C4-2B (cell line): ENCODE data around the gene RADIL.

Experiments used
- H3K27ac ChIP-seq: fragments of 450-650 bp; 2 replicates; pipeline ENCODE4 v1.5.1; 2017
- ZFX ChIP-seq: fragments of 450-650 bp; IDR thresholded peaks from 2 replicates; pipeline ENCODE4 v1.6.1; 2017
- TF ChIP-seq, protein P1 (sequence below): fragments of 450-650 bp; conservative IDR thresholded peaks from 2 replicates; pipeline ENCODE4 v1.5.1; 2017; ENCODE audit warnings: mild to moderate bottlenecking

RADIL gene

GRCh38 chr7:4779118-4779517, 104.4 kb downstream of the RADIL start:
- TF ChIP-seq, protein P1, sequence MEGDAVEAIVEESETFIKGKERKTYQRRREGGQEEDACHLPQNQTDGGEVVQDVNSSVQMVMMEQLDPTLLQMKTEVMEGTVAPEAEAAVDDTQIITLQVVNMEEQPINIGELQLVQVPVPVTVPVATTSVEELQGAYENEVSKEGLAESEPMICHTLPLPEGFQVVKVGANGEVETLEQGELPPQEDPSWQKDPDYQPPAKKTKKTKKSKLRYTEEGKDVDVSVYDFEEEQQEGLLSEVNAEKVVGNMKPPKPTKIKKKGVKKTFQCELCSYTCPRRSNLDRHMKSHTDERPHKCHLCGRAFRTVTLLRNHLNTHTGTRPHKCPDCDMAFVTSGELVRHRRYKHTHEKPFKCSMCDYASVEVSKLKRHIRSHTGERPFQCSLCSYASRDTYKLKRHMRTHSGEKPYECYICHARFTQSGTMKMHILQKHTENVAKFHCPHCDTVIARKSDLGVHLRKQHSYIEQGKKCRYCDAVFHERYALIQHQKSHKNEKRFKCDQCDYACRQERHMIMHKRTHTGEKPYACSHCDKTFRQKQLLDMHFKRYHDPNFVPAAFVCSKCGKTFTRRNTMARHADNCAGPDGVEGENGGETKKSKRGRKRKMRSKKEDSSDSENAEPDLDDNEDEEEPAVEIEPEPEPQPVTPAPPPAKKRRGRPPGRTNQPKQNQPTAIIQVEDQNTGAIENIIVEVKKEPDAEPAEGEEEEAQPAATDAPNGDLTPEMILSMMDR = no peak
- no peak for TF ChIP-seq ZFX
- H3K27ac ChIP-seq = no peak overlapping the region

DNA sequence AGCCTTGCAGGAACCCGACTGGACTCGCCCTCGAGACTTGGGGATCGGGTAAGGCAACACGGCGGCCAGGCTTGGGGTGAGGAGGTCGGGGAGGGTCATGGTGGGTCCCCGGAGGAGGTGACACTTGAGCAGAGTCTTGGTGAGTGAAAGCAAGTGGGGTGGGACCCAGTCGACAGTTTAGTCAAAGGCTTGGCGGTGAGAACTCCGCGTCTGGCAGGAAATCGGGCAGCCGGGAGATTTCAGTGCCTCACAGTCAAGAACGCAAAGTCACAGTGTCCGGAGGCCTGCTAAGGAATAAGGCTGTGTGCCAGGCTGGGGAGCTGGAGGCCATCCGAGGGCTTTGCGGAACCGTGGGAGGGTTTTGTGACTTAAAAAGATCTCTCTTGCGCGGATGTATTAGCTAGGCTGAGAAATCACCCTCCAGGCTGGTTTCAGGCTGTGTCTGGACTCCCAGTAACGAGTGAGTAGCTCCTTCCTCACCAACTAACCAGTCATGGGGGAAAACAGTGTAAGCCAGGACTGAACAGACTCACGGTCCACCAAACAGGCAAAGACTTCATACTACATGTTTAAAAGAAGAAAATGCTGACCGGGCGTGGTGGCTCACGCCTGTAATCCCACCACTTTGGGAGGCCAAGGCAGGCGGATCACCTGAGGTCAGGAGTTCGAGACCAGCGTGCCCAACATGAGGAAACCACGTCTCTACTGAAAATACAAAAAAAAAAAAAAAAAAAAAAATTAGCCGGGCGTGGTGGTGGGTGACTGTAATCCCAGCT, 107.5 kb downstream of the RADIL start:
- no peak for TF ChIP-seq ZFX
- TF ChIP-seq, protein P1 = no peak

GRCh38 chr7:4775250-4775847, 108.2 kb downstream of the RADIL start, which contains the start of gene AP5Z1:
Gene AP5Z1, plus strand, starts transcription at chr7:4775623. Its CDS starts 93 bp downstream, at chr7:4775716.
- H3K27ac ChIP-seq = peak within 1 kb of the TSS; percentile 82
- no peak for TF ChIP-seq ZFX
- TF ChIP-seq, protein P1 = no peak

More for the DNA sequence above, 107.5 kb downstream of the RADIL start:
- H3K27ac ChIP-seq = peak overlapping the region; percentile 82

DNA sequence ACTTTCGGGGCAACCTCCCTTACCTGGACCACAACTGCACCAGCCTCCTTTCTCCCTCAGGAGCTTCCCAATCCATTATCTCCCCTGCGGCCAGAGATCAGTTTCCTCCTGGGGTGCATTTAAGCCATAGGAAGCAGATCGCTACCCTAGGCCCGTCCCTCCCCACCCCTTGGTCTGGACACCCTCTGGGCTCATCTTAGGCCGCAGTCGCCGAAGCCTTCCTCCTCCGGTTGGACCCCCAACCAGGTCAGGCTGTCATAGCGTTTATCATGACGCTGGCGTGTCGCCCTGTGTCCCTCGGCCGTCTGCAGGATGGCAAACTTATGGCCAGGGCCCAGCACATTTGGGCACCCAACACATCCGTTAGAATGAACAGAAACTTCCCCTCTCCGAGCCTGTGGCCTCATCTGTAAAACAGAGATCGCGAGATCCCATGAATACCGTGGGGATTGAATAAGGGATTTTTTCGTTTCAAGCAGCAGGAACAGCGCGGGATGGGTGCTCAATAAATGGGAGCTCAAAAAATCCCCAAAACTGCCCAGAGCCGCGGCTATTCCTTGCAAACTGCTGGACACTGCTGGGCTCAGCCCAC, 108.8 kb downstream of the RADIL start:
- TF ChIP-seq ZFX = no peak
- TF ChIP-seq, protein P1 = no peak
- H3K27ac ChIP-seq = peak overlapping the region; percentile 82

DNA sequence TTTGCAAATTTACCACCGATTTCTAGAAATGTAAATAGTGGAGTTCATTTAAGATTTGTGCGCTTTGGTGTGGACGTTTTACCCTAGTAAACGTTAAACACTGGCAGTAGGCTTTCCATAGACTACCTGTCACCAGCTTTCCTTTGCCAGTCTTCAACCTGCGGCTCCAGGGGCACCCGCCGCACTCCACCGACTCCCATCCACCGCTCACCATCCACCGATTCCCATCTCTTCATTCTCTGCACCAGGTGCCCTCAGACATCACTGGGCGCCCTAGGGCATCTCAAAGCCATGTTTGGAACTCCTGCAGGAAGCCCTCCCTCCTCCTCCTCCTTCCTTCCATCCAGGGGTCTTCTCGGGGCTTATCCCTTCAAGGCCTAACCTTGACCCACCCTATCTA, 109.5 kb downstream of the RADIL start:
- H3K27ac ChIP-seq = no peak overlapping the region
- TF ChIP-seq, protein P1 = no peak
- TF ChIP-seq ZFX = no peak

GRCh38 chr7:4772306-4772705, 111.2 kb downstream of the RADIL start:
- TF ChIP-seq ZFX = no peak
- H3K27ac ChIP-seq = no peak overlapping the region

- TF ChIP-seq ZFX = no peak
- TF ChIP-seq, protein P1 = no peak
- no peak overlapping the region for H3K27ac ChIP-seq
These were observed 111.8 kb downstream of the RADIL start for GRCh38 chr7:4771737-4772136.
